Cortex of kidney (tissue), 1 donor: ENCODE measurements around the gene POU2AF3.
"Not testable (repeated sequence)": the region's sequence is repeated elsewhere in the genome, so short reads cannot be mapped to it uniquely, and the experiment has no call there.

Source experiments
- DNase-seq: peaks from one replicate; lab custom pipeline; 2025; lab: John Stamatoyannopoulos, UW

Gene POU2AF3

GRCh38 chr11:111298413-111299100 is at the start of gene POU2AF3:
POU2AF3 (plus strand) TSS chr11:111298546; CDS start chr11:111298582, 36 bp downstream.
- no peak for DNase-seq

- no peak for DNase-seq
These were observed 47.4 kb upstream of the POU2AF3 start for GRCh38 chr11:111250936-111251335.

- no peak for DNase-seq
These were observed 45.2 kb upstream of the POU2AF3 start for GRCh38 chr11:111253131-111253530.

GRCh38 chr11:111253630-111254029 is 44.7 kb upstream of the POU2AF3 start:
- no peak for DNase-seq

- DNase-seq = no peak
These were observed 40.3 kb upstream of the POU2AF3 start for GRCh38 chr11:111258046-111258445.

GRCh38 chr11:111259896-111260295 is 38.5 kb upstream of the POU2AF3 start:
- DNase-seq = no peak

- no peak for DNase-seq
These were observed 37.5 kb upstream of the POU2AF3 start for GRCh38 chr11:111260811-111261210.

GRCh38 chr11:111264646-111265045 is 33.7 kb upstream of the POU2AF3 start:
- no peak for DNase-seq

GRCh38 chr11:111265421-111265820 is 32.9 kb upstream of the POU2AF3 start:
- DNase-seq = no peak

- DNase-seq = not testable (repeated sequence)
These were observed 30.0 kb upstream of the POU2AF3 start for GRCh38 chr11:111268303-111268702.

- no peak for DNase-seq
These were observed 29.0 kb upstream of the POU2AF3 start for GRCh38 chr11:111269146-111269868.

GRCh38 chr11:111272420-111272819 is 25.9 kb upstream of the POU2AF3 start:
- DNase-seq = no peak

- no peak for DNase-seq
These were observed 15.7 kb upstream of the POU2AF3 start for GRCh38 chr11:111282562-111283075.

- DNase-seq = no peak
These were observed 14.3 kb upstream of the POU2AF3 start for GRCh38 chr11:111283945-111284481.

- DNase-seq = no peak
These were observed 12.9 kb upstream of the POU2AF3 start for GRCh38 chr11:111285189-111286091.

GRCh38 chr11:111291764-111292163 is 6.6 kb upstream of the POU2AF3 start:
- no peak for DNase-seq

- not testable (repeated sequence) for DNase-seq
These were observed 5.9 kb upstream of the POU2AF3 start for GRCh38 chr11:111292408-111292807.

GRCh38 chr11:111296196-111296595 is 2.1 kb upstream of the POU2AF3 start:
- no peak for DNase-seq

GRCh38 chr11:111297696-111298095 is 650 bp upstream of the POU2AF3 start:
- no peak for DNase-seq

GRCh38 chr11:111299101-111300026 is 1.0 kb downstream of the POU2AF3 start:
- DNase-seq = no peak

- no peak for DNase-seq
These were observed 2.2 kb downstream of the POU2AF3 start for GRCh38 chr11:111300569-111300968.
